DOHH2 (cell line): Measurements from ENCODE around the gene PKP3.

Experiments used
- CTCF ChIP-seq: fragments of 200-600 bp; sonication (generic); IDR thresholded peaks from one replicate; pipeline ENCODE4 v1.5.1; 2014; ENCODE audit warnings: antibody characterized with exemption, mild to moderate bottlenecking, low read depth, low read length; ENCODE audit not compliant: poor library complexity, severe bottlenecking
- EZH2phosphoT487 ChIP-seq: fragments of 200-600 bp; sonication (generic); IDR thresholded peaks from 2 replicates; pipeline ENCODE4 v1.6.1; 2017; ENCODE audit warnings: borderline replicate concordance, mild to moderate bottlenecking, antibody characterized with exemption, low read length, moderate library complexity, mixed read lengths

- no peak for TF ChIP-seq CTCF
- no peak for TF ChIP-seq EZH2phosphoT487
These were observed 23.7 kb upstream of the PKP3 start for GRCh38 chr11:370070-370941.
